SJSA1 (cell line): ENCODE results near the gene PHACTR2. TPM values are rescaled to one million over a fixed set of nuclear protein-coding genes. Genes with fewer than 3 reads are reported as not detected.
"Not testable (repeated sequence)": the region's sequence is repeated elsewhere in the genome, so short reads cannot be mapped to it uniquely, and the experiment has no call there.

Source experiments
- DNase-seq, 2 experiments: peaks; one replicate each; pipeline ENCODE4 v3.0.0-alpha.2; 2015 to 2020; ENCODE audit warnings: low spot score in 2 of 2, low read depth in 1 of 2
- H3K27ac ChIP-seq: fragments of 250-450 bp; sonication (Bioruptor Pico); 2 replicates; pipeline ENCODE4 v1.5.1; 2020; ENCODE audit warnings: mild to moderate bottlenecking, moderate library complexity
- H3K27me3 ChIP-seq: fragments of 250-450 bp; sonication (Bioruptor Pico); replicated peaks from 2 replicates; pipeline ENCODE4 v1.5.1; 2020; ENCODE audit warnings: mild to moderate bottlenecking, moderate library complexity
- H3K36me3 ChIP-seq: fragments of 250-450 bp; sonication (Bioruptor Pico); 2 replicates; pipeline ENCODE4 v1.5.1; 2020; ENCODE audit warnings: mild to moderate bottlenecking
- H3K4me1 ChIP-seq: fragments of 250-450 bp; sonication (Bioruptor Pico); replicated peaks from 2 replicates; pipeline ENCODE4 v1.6.1; 2021; ENCODE audit warnings: mild to moderate bottlenecking
- H3K4me3 ChIP-seq: fragments of 250-450 bp; sonication (Bioruptor Pico); 2 replicates; pipeline ENCODE4 v1.5.1; 2020; ENCODE audit warnings: mild to moderate bottlenecking
- H3K9me3 ChIP-seq: fragments of 250-450 bp; sonication (Bioruptor Pico); replicated peaks from 2 replicates; pipeline ENCODE4 v1.5.1; 2020; ENCODE audit warnings: mild to moderate bottlenecking
- total RNA-seq: library from RNA; depleted of rRNA; stranded (reverse); fragments of >200 nt; shearing (Covaris generic); gene quantifications from 2 replicates; pipeline ENCODE4 v1.2.3, GENCODE V29; 2014

The PHACTR2 gene
- total RNA-seq, 1 experiment from 2014 or later, result 75.1 TPM

GRCh38 chr6:143657809-143658208, 20.0 kb upstream of the PHACTR2 start:
- Histone ChIP-seq H3K4me1 (no peaks in the 10 kb centered on the region), H3K4me3 (no peak overlapping the region), H3K27me3 (no peaks in the 10 kb centered on the region), H3K36me3 (no peaks in the 10 kb centered on the region), H3K27ac (no peak overlapping the region), H3K9me3 (no peaks in the 10 kb centered on the region; the same call in 1 of the 2 replicates)
- DNase-seq, result no peak

GRCh38 chr6:143660170-143660569, 17.6 kb upstream of the PHACTR2 start:
- not testable (repeated sequence) for H3K27me3 ChIP-seq, H3K27ac ChIP-seq, H3K9me3 ChIP-seq

GRCh38 chr6:143664171-143664570, 13.6 kb upstream of the PHACTR2 start:
- Histone ChIP-seq H3K27me3 (no peaks in the 10 kb centered on the region), H3K4me1 (no peaks in the 10 kb centered on the region), H3K9me3 (no peaks in the 10 kb centered on the region; the same call in 1 of the 2 replicates), H3K27ac (no peak overlapping the region), H3K36me3 (no peaks in the 10 kb centered on the region), H3K4me3 (no peak overlapping the region)
- no peak for DNase-seq

More at GRCh38 chr6:143660170-143660569, 17.6 kb upstream of the PHACTR2 start:
- H3K36me3 ChIP-seq, DNase-seq, H3K4me1 ChIP-seq, H3K4me3 ChIP-seq: not testable (repeated sequence)

- not testable (repeated sequence) for H3K9me3 ChIP-seq, H3K27me3 ChIP-seq, H3K4me1 ChIP-seq, H3K4me3 ChIP-seq, H3K36me3 ChIP-seq, H3K27ac ChIP-seq, DNase-seq
These were observed 11.8 kb upstream of the PHACTR2 start for GRCh38 chr6:143666007-143666406.

- peaks cover 19% of the 10 kb centered on the region for H3K4me1 ChIP-seq
- not testable (repeated sequence) for H3K27me3 ChIP-seq, H3K27ac ChIP-seq, H3K9me3 ChIP-seq, H3K36me3 ChIP-seq, H3K4me3 ChIP-seq, DNase-seq
These were observed 8.3 kb upstream of the PHACTR2 start for GRCh38 chr6:143669483-143669882.

- peaks cover 44% of the 10 kb centered on the region for H3K4me1 ChIP-seq
- peak; percentile 78 to 82 for DNase-seq
- no peak overlapping the region for H3K4me3 ChIP-seq
- H3K27me3 ChIP-seq, result no peaks in the 10 kb centered on the region
- no peaks in the 10 kb centered on the region for H3K36me3 ChIP-seq
- peak overlapping the region; percentile 76 for H3K27ac ChIP-seq
- H3K9me3 ChIP-seq, result no peaks in the 10 kb centered on the region
These were observed 4.1 kb upstream of the PHACTR2 start for GRCh38 chr6:143673669-143674068.

- DNase-seq, result no peak
- H3K36me3 ChIP-seq, result no peaks in the 10 kb centered on the region
- peak overlapping the region; percentile 76 for H3K27ac ChIP-seq
- H3K4me3 ChIP-seq, result no peak overlapping the region
- H3K9me3 ChIP-seq, result no peaks in the 10 kb centered on the region
- peaks cover 44% of the 10 kb centered on the region for H3K4me1 ChIP-seq
- H3K27me3 ChIP-seq, result no peaks in the 10 kb centered on the region
These were observed 3.0 kb upstream of the PHACTR2 start for GRCh38 chr6:143674483-143675381.

GRCh38 chr6:143675382-143675900, 2.3 kb upstream of the PHACTR2 start:
- no peak overlapping the region for H3K4me3 ChIP-seq
- H3K4me1 ChIP-seq, result peaks cover 48% of the 10 kb centered on the region
- H3K36me3 ChIP-seq, result no peaks in the 10 kb centered on the region
- no peak for DNase-seq
- no peak overlapping the region for H3K27ac ChIP-seq
- no peaks in the 10 kb centered on the region for H3K9me3 ChIP-seq
- no peaks in the 10 kb centered on the region for H3K27me3 ChIP-seq

GRCh38 chr6:143675946-143676345, 1.8 kb upstream of the PHACTR2 start:
- Histone ChIP-seq H3K27me3 (no peaks in the 10 kb centered on the region), H3K4me3 (no peak overlapping the region), H3K9me3 (no peaks in the 10 kb centered on the region), H3K27ac (no peak overlapping the region), H3K36me3 (no peaks in the 10 kb centered on the region), H3K4me1 (peaks cover 53% of the 10 kb centered on the region)
- no peak for DNase-seq

- Histone ChIP-seq H3K4me1 (peaks cover 53% of the 10 kb centered on the region), H3K36me3 (no peaks in the 10 kb centered on the region), H3K27ac (no peak overlapping the region), H3K9me3 (no peaks in the 10 kb centered on the region), H3K4me3 (no peak overlapping the region), H3K27me3 (no peaks in the 10 kb centered on the region)
- no peak for DNase-seq
These were observed 1.2 kb upstream of the PHACTR2 start for GRCh38 chr6:143676437-143677045.

GRCh38 chr6:143677577-143677890, 231 bp upstream of the PHACTR2 start:
- H3K4me3 ChIP-seq, result peak overlapping the region; percentile 84
- H3K36me3 ChIP-seq, result no peaks in the 10 kb centered on the region
- H3K4me1 ChIP-seq, result peaks cover 51% of the 10 kb centered on the region
- H3K9me3 ChIP-seq, result no peaks in the 10 kb centered on the region
- no peaks in the 10 kb centered on the region for H3K27me3 ChIP-seq
- H3K27ac ChIP-seq, result peak overlapping the region; percentile 35
- no peak for DNase-seq

GRCh38 chr6:143679041-143679440, 1.3 kb downstream of the PHACTR2 start:
- Histone ChIP-seq H3K27me3 (no peaks in the 10 kb centered on the region), H3K4me3 (peak overlapping the region; percentile 84), H3K4me1 (peaks cover 39% of the 10 kb centered on the region), H3K9me3 (peaks cover 4% of the 10 kb centered on the region; the same call in 1 of the 2 replicates), H3K36me3 (peaks cover 5% of the 10 kb centered on the region), H3K27ac (peak overlapping the region; percentile 90)
- peak in 1 of 2 experiments; percentile 47 for DNase-seq

- Histone ChIP-seq H3K27me3 (no peaks in the 10 kb centered on the region), H3K4me1 (peaks cover 29% of the 10 kb centered on the region), H3K36me3 (peaks cover 9% of the 10 kb centered on the region), H3K27ac (no peak overlapping the region), H3K4me3 (peak overlapping the region; percentile 84), H3K9me3 (peaks cover 4% of the 10 kb centered on the region; the same call in 1 of the 2 replicates)
- peak in 1 of 2 experiments; percentile 39 for DNase-seq
These were observed 2.4 kb downstream of the PHACTR2 start for GRCh38 chr6:143680141-143680540.

GRCh38 chr6:143682805-143683204, 5.0 kb downstream of the PHACTR2 start:
- Histone ChIP-seq H3K36me3 (peaks cover 9% of the 10 kb centered on the region), H3K4me3 (no peak overlapping the region), H3K27me3 (no peaks in the 10 kb centered on the region), H3K4me1 (peaks cover 22% of the 10 kb centered on the region), H3K9me3 (peaks cover 4% of the 10 kb centered on the region; the same call in 1 of the 2 replicates), H3K27ac (no peak overlapping the region)
- DNase-seq, result no peak
